BE2C (cell line): Measurements from ENCODE around the gene FXR2.

Source experiments
- DNase-seq: peaks from one replicate; pipeline ENCODE4 v3.0.0-alpha.2; 2020
- H3K27me3 ChIP-seq: fragments of 250-450 bp; sonication (Bioruptor Pico); 2 replicates; pipeline ENCODE4 v1.5.1; 2020; ENCODE audit warnings: mild to moderate bottlenecking
- H3K36me3 ChIP-seq: fragments of 250-450 bp; sonication (Bioruptor Pico); 2 replicates; pipeline ENCODE4 v1.5.1; 2020; ENCODE audit warnings: mild to moderate bottlenecking
- H3K4me1 ChIP-seq: fragments of 250-450 bp; sonication (Bioruptor Pico); 2 replicates; pipeline ENCODE4 v1.5.1; 2020
- H3K4me3 ChIP-seq: 2 replicates; pipeline ENCODE4 v1.5.1; 2011; ENCODE audit warnings: low read depth, low read length
- H3K9me3 ChIP-seq: fragments of 250-450 bp; sonication (Bioruptor Pico); 2 replicates; pipeline ENCODE4 v1.5.1; 2020
- CTCF ChIP-seq: IDR thresholded peaks from 2 replicates; pipeline ENCODE4 v1.5.1; 2012; ENCODE audit warnings: mild to moderate bottlenecking, low read depth, low read length

Gene FXR2

GRCh38 chr17:7620835-7621234, 6.1 kb upstream of the FXR2 start:
- DNase-seq = no peak
- no peak for TF ChIP-seq CTCF
- Histone ChIP-seq H3K36me3 (no peaks in the 10 kb centered on the region), H3K4me1 (no peaks in the 10 kb centered on the region), H3K4me3 (no peak overlapping the region), H3K9me3 (no peaks in the 10 kb centered on the region), H3K27me3 (no peaks in the 10 kb centered on the region)

- TF ChIP-seq CTCF = no peak
- no peak overlapping the region for H3K4me3 ChIP-seq
- H3K36me3 ChIP-seq = no peaks in the 10 kb centered on the region
- H3K27me3 ChIP-seq = no peaks in the 10 kb centered on the region
- no peak for DNase-seq
- H3K9me3 ChIP-seq = no peaks in the 10 kb centered on the region
- no peaks in the 10 kb centered on the region for H3K4me1 ChIP-seq
Observed at GRCh38 chr17:7618608-7619007, 3.9 kb upstream of the FXR2 start.

- DNase-seq = no peak
- no peak for TF ChIP-seq CTCF
- Histone ChIP-seq H3K36me3 (no peaks in the 10 kb centered on the region), H3K9me3 (no peaks in the 10 kb centered on the region), H3K27me3 (no peaks in the 10 kb centered on the region), H3K4me3 (peak overlapping the region; percentile 47), H3K4me1 (no peaks in the 10 kb centered on the region)
Observed at GRCh38 chr17:7615265-7615747, 609 bp upstream of the FXR2 start.

- no peak for DNase-seq
- TF ChIP-seq CTCF = no peak
- Histone ChIP-seq H3K36me3 (no peaks in the 10 kb centered on the region), H3K27me3 (no peaks in the 10 kb centered on the region), H3K9me3 (no peaks in the 10 kb centered on the region), H3K4me1 (no peaks in the 10 kb centered on the region), H3K4me3 (peak overlapping the region; percentile 73)
Observed at GRCh38 chr17:7613769-7614424, 800 bp downstream of the FXR2 start.

GRCh38 chr17:7612294-7612640, 2.4 kb downstream of the FXR2 start:
- H3K9me3 ChIP-seq = no peaks in the 10 kb centered on the region
- no peaks in the 10 kb centered on the region for H3K27me3 ChIP-seq
- H3K36me3 ChIP-seq = no peaks in the 10 kb centered on the region
- TF ChIP-seq CTCF = no peak
- DNase-seq = no peak
- H3K4me1 ChIP-seq = no peaks in the 10 kb centered on the region
- no peak overlapping the region for H3K4me3 ChIP-seq

GRCh38 chr17:7611635-7612293, 2.9 kb downstream of the FXR2 start:
- Histone ChIP-seq H3K9me3 (no peaks in the 10 kb centered on the region), H3K4me1 (no peaks in the 10 kb centered on the region), H3K4me3 (no peak overlapping the region), H3K27me3 (no peaks in the 10 kb centered on the region), H3K36me3 (no peaks in the 10 kb centered on the region)
- TF ChIP-seq CTCF = no peak
- DNase-seq = no peak
